Keratinocyte (primary cell): Measurements from ENCODE around the gene GOLIM4. TPM values are rescaled to one million over a fixed set of nuclear protein-coding genes. Genes with fewer than 3 reads are reported as not detected.

Experiments used
- DNase-seq: peaks from one replicate; pipeline ENCODE4 v3.0.0-alpha.2; 2011; ENCODE audit warnings: low read depth, missing footprints, low spot score
- FAIRE-seq: peaks from 2 replicates; lab custom pipeline; 2011; peaks lifted over from hg19 to GRCh38; lab: Jason Lieb, UNC
- H2AFZ ChIP-seq: 2 replicates; pipeline ENCODE4 v1.6.0; 2012; ENCODE audit warnings: low read length, control low read depth, inconsistent platforms; ENCODE audit not compliant: control insufficient read depth
- H3K27ac ChIP-seq: 2 replicates; pipeline ENCODE4 v1.5.1; 2011; ENCODE audit warnings: low read length; ENCODE audit not compliant: control insufficient read depth, insufficient read depth
- H3K27me3 ChIP-seq: 3 replicates; pipeline ENCODE4 v1.6.0; 2011; ENCODE audit warnings: low read length; ENCODE audit not compliant: control insufficient read depth, insufficient read depth; ENCODE audit errors: extremely low read depth
- H3K36me3 ChIP-seq, 2 experiments: 2 replicates in 1 of 2; 3 replicates in 1 of 2; pipeline ENCODE4 v1.5.1; 2011; ENCODE audit warnings: low read length in 2 of 2, mild to moderate bottlenecking in 1 of 2; ENCODE audit not compliant: control insufficient read depth in 2 of 2, insufficient read depth in 2 of 2; ENCODE audit errors: extremely low read depth in 1 of 2
- H3K4me1 ChIP-seq: 3 replicates; pipeline ENCODE4 v1.5.1; 2011; ENCODE audit warnings: low read length; ENCODE audit not compliant: control insufficient read depth, insufficient read depth; ENCODE audit errors: extremely low read depth
- H3K4me2 ChIP-seq: 3 replicates; pipeline ENCODE4 v1.6.0; 2011; ENCODE audit warnings: low read depth, low read length; ENCODE audit not compliant: control insufficient read depth, insufficient read depth; ENCODE audit errors: extremely low read depth
- H3K4me3 ChIP-seq, 3 experiments: fragments of 200-600 bp in 1 of 3; sonication (generic) in 1 of 3; 2 replicates in 2 of 3; 3 replicates in 1 of 3; pipeline ENCODE4 v1.5.1; 2011 to 2016; ENCODE audit warnings: low read length in 3 of 3, mild to moderate bottlenecking in 3 of 3, control low read depth in 2 of 3, inconsistent platforms in 1 of 3, low read depth in 1 of 3, mixed read lengths in 1 of 3, mixed run types in 1 of 3, moderate library complexity in 1 of 3; ENCODE audit not compliant: control insufficient read depth in 2 of 3, insufficient read depth in 2 of 3; ENCODE audit errors: extremely low read depth in 1 of 3
- H3K79me2 ChIP-seq: 2 replicates; pipeline ENCODE4 v1.6.0; 2012; ENCODE audit warnings: low read length; ENCODE audit not compliant: control insufficient read depth, insufficient read depth
- H3K9ac ChIP-seq: 3 replicates; pipeline ENCODE4 v1.6.0; 2011; ENCODE audit warnings: low read length; ENCODE audit not compliant: control insufficient read depth, insufficient read depth; ENCODE audit errors: extremely low read depth
- H3K9me1 ChIP-seq: 3 replicates; pipeline ENCODE4 v1.6.0; 2011; ENCODE audit warnings: low read length; ENCODE audit not compliant: control insufficient read depth, insufficient read depth; ENCODE audit errors: extremely low read depth
- H3K9me3 ChIP-seq: 2 replicates; pipeline ENCODE4 v1.5.1; 2012; ENCODE audit warnings: low read depth, low read length; ENCODE audit not compliant: control insufficient read depth
- H4K20me1 ChIP-seq: 3 replicates; pipeline ENCODE4 v1.6.0; 2011; ENCODE audit warnings: low read length; ENCODE audit not compliant: control insufficient read depth, insufficient read depth; ENCODE audit errors: extremely low read depth
- CTCF ChIP-seq, 3 experiments: IDR thresholded peaks in 1 of 3; conservative IDR thresholded peaks in 1 of 3; optimal IDR thresholded peaks in 1 of 3; 2 replicates in 2 of 3; 3 replicates in 1 of 3; pipeline versions ENCODE3 to v1.5.1; 2011; ENCODE audit warnings: low read length in 3 of 3, mild to moderate bottlenecking in 3 of 3, moderate library complexity in 2 of 3, control low read depth in 1 of 3, inconsistent platforms in 1 of 3; ENCODE audit not compliant: insufficient read depth in 2 of 3; ENCODE audit errors: extremely low read depth in 1 of 3
- EZH2 ChIP-seq: IDR thresholded peaks from one replicate; pipeline ENCODE4 v1.6.1; 2012; ENCODE audit warnings: inconsistent platforms, mild to moderate bottlenecking, low read length, moderate library complexity
- dilution Hi-C: fragments of 300-500 bp; cut with MboI; formaldehyde crosslinking; loops from one replicate; pipeline ENCODE4 v1.7.0; 2020; ENCODE audit warnings: low sequenced_read_pairs; ENCODE audit not compliant: extremely low pct_ligation_motif_present
- polyA plus RNA-seq, 5 experiments: library from polyadenylated mRNA; depleted of rRNA in 3 of 5; stranded (reverse) in 3 of 5; stranded (forward) in 1 of 5; unstranded in 1 of 5; fragments of >200 nt; gene quantifications; 1 replicate in 1 of 5; 2 replicates in 3 of 5; 3 replicates in 1 of 5; pipeline versions ENCODE4 v1.2.1 to v1.2.3, GENCODE V29; 2011 to 2012; ENCODE audit warnings: missing spikeins in 2 of 5, low read depth in 1 of 5, low replicate concordance in 1 of 5

GOLIM4 gene
- polyA plus RNA-seq, 1 donor (not counting 4 experiments of a cell fraction or from before 2014, with no cell fraction given) = 13.4 TPM

- no peak overlapping the region for H3K4me2 ChIP-seq
- DNase-seq = no peak
- FAIRE-seq = no peak
- no peaks in the 10 kb centered on the region for H3K9me3 ChIP-seq
- H3K79me2 ChIP-seq = no peaks in the 10 kb centered on the region
- dilution Hi-C loops = no loop called here
- no peaks in the 10 kb centered on the region for H3K4me1 ChIP-seq
- no peak overlapping the region for H3K9ac ChIP-seq
- no peak overlapping the region for H2AFZ ChIP-seq
- H3K27ac ChIP-seq = no peak overlapping the region
- H3K27me3 ChIP-seq = no peaks in the 10 kb centered on the region
- no peak overlapping the region for H3K4me3 ChIP-seq
- no peaks in the 10 kb centered on the region for H4K20me1 ChIP-seq
- no peaks in the 10 kb centered on the region for H3K36me3 ChIP-seq
- no peak for TF ChIP-seq CTCF (optimal IDR thresholded peaks at IDR 0.05 in 1 of 3, IDR thresholded peaks at IDR 0.05 in 1 of 3, conservative IDR thresholded peaks at IDR 0.05 in 1 of 3; ENCODE audit: extremely low read depth in 1 of 3, insufficient read depth in 2 of 3, low read length in 3 of 3)
- TF ChIP-seq EZH2 = no peak
- H3K9me1 ChIP-seq = no peaks in the 10 kb centered on the region
These were observed 104.5 kb downstream of the GOLIM4 start for GRCh38 chr3:167991213-167991612.

DNA sequence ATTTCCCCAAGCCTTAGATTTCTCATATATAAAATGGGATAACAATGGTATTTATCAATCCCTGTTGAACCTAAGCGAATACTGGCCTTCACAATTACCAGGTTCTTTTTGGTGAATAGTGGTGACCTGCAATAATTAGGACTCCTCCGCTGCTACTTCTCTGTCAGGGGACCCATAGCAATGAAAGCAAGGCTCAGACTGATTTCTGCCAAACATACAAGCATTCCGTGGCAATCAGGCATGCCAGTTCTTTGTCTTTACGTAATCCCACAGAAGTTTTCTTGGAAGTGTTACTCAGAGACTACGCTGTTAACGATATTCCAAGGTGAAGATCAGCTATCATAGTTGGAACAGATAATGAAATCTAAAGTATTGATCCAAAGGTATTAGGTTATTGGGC lies 105.7 kb downstream of the GOLIM4 start:
- Histone ChIP-seq H3K36me3 (no peaks in the 10 kb centered on the region), H3K9me3 (no peaks in the 10 kb centered on the region), H3K27ac (no peak overlapping the region), H3K9ac (no peak overlapping the region), H3K9me1 (no peaks in the 10 kb centered on the region), H3K27me3 (no peaks in the 10 kb centered on the region), H2AFZ (no peak overlapping the region), H4K20me1 (no peaks in the 10 kb centered on the region), H3K4me3 (no peak overlapping the region), H3K4me1 (no peaks in the 10 kb centered on the region), H3K79me2 (no peaks in the 10 kb centered on the region), H3K4me2 (no peak overlapping the region)
- DNase-seq (no peak), FAIRE-seq (no peak)
- dilution Hi-C loops = no loop called here
- no peak for TF ChIP-seq CTCF (optimal IDR thresholded peaks at IDR 0.05 in 1 of 3, IDR thresholded peaks at IDR 0.05 in 1 of 3, conservative IDR thresholded peaks at IDR 0.05 in 1 of 3; ENCODE audit: extremely low read depth in 1 of 3, insufficient read depth in 2 of 3, low read length in 3 of 3)
- no peak for TF ChIP-seq EZH2
